Keratinocyte (primary cell): ENCODE measurements around the gene TMEM87A. TPM values are rescaled to one million over a fixed set of nuclear protein-coding genes. Genes with fewer than 3 reads are reported as not detected.

Experiments used
- DNase-seq: peaks from one replicate; pipeline ENCODE4 v3.0.0-alpha.2; 2011; ENCODE audit warnings: low read depth, missing footprints, low spot score
- FAIRE-seq: peaks from 2 replicates; lab custom pipeline; 2011; peaks lifted over from hg19 to GRCh38; lab: Jason Lieb, UNC
- H2AFZ ChIP-seq: 2 replicates; pipeline ENCODE4 v1.6.0; 2012; ENCODE audit warnings: low read length, control low read depth, inconsistent platforms; ENCODE audit not compliant: control insufficient read depth
- H3K27ac ChIP-seq: 2 replicates; pipeline ENCODE4 v1.5.1; 2011; ENCODE audit warnings: low read length; ENCODE audit not compliant: control insufficient read depth, insufficient read depth
- H3K27me3 ChIP-seq: 3 replicates; pipeline ENCODE4 v1.6.0; 2011; ENCODE audit warnings: low read length; ENCODE audit not compliant: control insufficient read depth, insufficient read depth; ENCODE audit errors: extremely low read depth
- H3K36me3 ChIP-seq, 2 experiments: 2 replicates in 1 of 2; 3 replicates in 1 of 2; pipeline ENCODE4 v1.5.1; 2011; ENCODE audit warnings: low read length in 2 of 2, mild to moderate bottlenecking in 1 of 2; ENCODE audit not compliant: control insufficient read depth in 2 of 2, insufficient read depth in 2 of 2; ENCODE audit errors: extremely low read depth in 1 of 2
- H3K4me1 ChIP-seq: 3 replicates; pipeline ENCODE4 v1.5.1; 2011; ENCODE audit warnings: low read length; ENCODE audit not compliant: control insufficient read depth, insufficient read depth; ENCODE audit errors: extremely low read depth
- H3K4me2 ChIP-seq: 3 replicates; pipeline ENCODE4 v1.6.0; 2011; ENCODE audit warnings: low read depth, low read length; ENCODE audit not compliant: control insufficient read depth, insufficient read depth; ENCODE audit errors: extremely low read depth
- H3K4me3 ChIP-seq, 3 experiments: fragments of 200-600 bp in 1 of 3; sonication (generic) in 1 of 3; 2 replicates in 2 of 3; 3 replicates in 1 of 3; pipeline ENCODE4 v1.5.1; 2011 to 2016; ENCODE audit warnings: low read length in 3 of 3, mild to moderate bottlenecking in 3 of 3, control low read depth in 2 of 3, inconsistent platforms in 1 of 3, low read depth in 1 of 3, mixed read lengths in 1 of 3, mixed run types in 1 of 3, moderate library complexity in 1 of 3; ENCODE audit not compliant: control insufficient read depth in 2 of 3, insufficient read depth in 2 of 3; ENCODE audit errors: extremely low read depth in 1 of 3
- H3K79me2 ChIP-seq: 2 replicates; pipeline ENCODE4 v1.6.0; 2012; ENCODE audit warnings: low read length; ENCODE audit not compliant: control insufficient read depth, insufficient read depth
- H3K9ac ChIP-seq: 3 replicates; pipeline ENCODE4 v1.6.0; 2011; ENCODE audit warnings: low read length; ENCODE audit not compliant: control insufficient read depth, insufficient read depth; ENCODE audit errors: extremely low read depth
- H3K9me1 ChIP-seq: 3 replicates; pipeline ENCODE4 v1.6.0; 2011; ENCODE audit warnings: low read length; ENCODE audit not compliant: control insufficient read depth, insufficient read depth; ENCODE audit errors: extremely low read depth
- H3K9me3 ChIP-seq: 2 replicates; pipeline ENCODE4 v1.5.1; 2012; ENCODE audit warnings: low read depth, low read length; ENCODE audit not compliant: control insufficient read depth
- H4K20me1 ChIP-seq: 3 replicates; pipeline ENCODE4 v1.6.0; 2011; ENCODE audit warnings: low read length; ENCODE audit not compliant: control insufficient read depth, insufficient read depth; ENCODE audit errors: extremely low read depth
- EZH2 ChIP-seq: IDR thresholded peaks from one replicate; pipeline ENCODE4 v1.6.1; 2012; ENCODE audit warnings: inconsistent platforms, mild to moderate bottlenecking, low read length, moderate library complexity
- dilution Hi-C: fragments of 300-500 bp; cut with MboI; formaldehyde crosslinking; loops from one replicate; pipeline ENCODE4 v1.7.0; 2020; ENCODE audit warnings: low sequenced_read_pairs; ENCODE audit not compliant: extremely low pct_ligation_motif_present
- polyA plus RNA-seq, 5 experiments: library from polyadenylated mRNA; depleted of rRNA in 3 of 5; stranded (reverse) in 3 of 5; stranded (forward) in 1 of 5; unstranded in 1 of 5; fragments of >200 nt; gene quantifications; 1 replicate in 1 of 5; 2 replicates in 3 of 5; 3 replicates in 1 of 5; pipeline versions ENCODE4 v1.2.1 to v1.2.3, GENCODE V29; 2011 to 2012; ENCODE audit warnings: missing spikeins in 2 of 5, low read depth in 1 of 5, low replicate concordance in 1 of 5
- TF ChIP-seq, protein P1 (sequence below), 3 experiments: IDR thresholded peaks in 1 of 3; conservative IDR thresholded peaks in 1 of 3; optimal IDR thresholded peaks in 1 of 3; 2 replicates in 2 of 3; 3 replicates in 1 of 3; pipeline versions ENCODE3 to v1.5.1; 2011; ENCODE audit warnings: low read length in 3 of 3, mild to moderate bottlenecking in 3 of 3, moderate library complexity in 2 of 3, control low read depth in 1 of 3, inconsistent platforms in 1 of 3; ENCODE audit not compliant: insufficient read depth in 2 of 3; ENCODE audit errors: extremely low read depth in 1 of 3

TMEM87A gene
- polyA plus RNA-seq, 1 donor (not counting 4 experiments of a cell fraction or from before 2014, with no cell fraction given), result 43.7 TPM

DNA sequence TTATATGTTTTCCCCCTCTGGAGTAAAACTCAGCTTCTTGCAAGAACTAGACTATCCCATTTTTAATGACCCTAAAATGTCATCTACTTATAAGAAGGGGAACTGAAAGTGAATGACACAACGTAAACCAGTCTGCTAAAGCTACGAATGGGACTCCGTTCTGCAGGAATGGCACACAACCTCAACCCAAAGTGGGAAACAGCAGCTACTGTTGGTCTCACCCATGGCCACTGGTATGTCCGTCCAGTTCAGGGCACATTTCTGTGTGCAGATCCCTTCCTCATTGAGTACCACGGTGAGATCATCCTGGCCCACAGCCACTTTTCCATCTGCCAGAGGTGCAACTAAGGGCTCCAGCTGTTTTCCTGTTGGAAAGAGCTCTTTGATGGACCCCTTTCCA lies 88.9 kb downstream of the TMEM87A start:
- Histone ChIP-seq H3K27me3 (no peaks in the 10 kb centered on the region), H3K9ac (no peak overlapping the region), H3K9me1 (no peaks in the 10 kb centered on the region), H3K4me3 (no peak overlapping the region), H3K4me2 (no peak overlapping the region), H4K20me1 (no peaks in the 10 kb centered on the region), H2AFZ (no peak overlapping the region), H3K79me2 (no peaks in the 10 kb centered on the region), H3K36me3 (peaks cover 11 to 17% of the 10 kb centered on the region in 2 experiments), H3K27ac (no peak overlapping the region), H3K9me3 (no peaks in the 10 kb centered on the region), H3K4me1 (no peaks in the 10 kb centered on the region)
- FAIRE-seq (no peak), DNase-seq (no peak)
- TF ChIP-seq, protein P1, sequence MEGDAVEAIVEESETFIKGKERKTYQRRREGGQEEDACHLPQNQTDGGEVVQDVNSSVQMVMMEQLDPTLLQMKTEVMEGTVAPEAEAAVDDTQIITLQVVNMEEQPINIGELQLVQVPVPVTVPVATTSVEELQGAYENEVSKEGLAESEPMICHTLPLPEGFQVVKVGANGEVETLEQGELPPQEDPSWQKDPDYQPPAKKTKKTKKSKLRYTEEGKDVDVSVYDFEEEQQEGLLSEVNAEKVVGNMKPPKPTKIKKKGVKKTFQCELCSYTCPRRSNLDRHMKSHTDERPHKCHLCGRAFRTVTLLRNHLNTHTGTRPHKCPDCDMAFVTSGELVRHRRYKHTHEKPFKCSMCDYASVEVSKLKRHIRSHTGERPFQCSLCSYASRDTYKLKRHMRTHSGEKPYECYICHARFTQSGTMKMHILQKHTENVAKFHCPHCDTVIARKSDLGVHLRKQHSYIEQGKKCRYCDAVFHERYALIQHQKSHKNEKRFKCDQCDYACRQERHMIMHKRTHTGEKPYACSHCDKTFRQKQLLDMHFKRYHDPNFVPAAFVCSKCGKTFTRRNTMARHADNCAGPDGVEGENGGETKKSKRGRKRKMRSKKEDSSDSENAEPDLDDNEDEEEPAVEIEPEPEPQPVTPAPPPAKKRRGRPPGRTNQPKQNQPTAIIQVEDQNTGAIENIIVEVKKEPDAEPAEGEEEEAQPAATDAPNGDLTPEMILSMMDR (optimal IDR thresholded peaks at IDR 0.05 in 1 of 3, IDR thresholded peaks at IDR 0.05 in 1 of 3, conservative IDR thresholded peaks at IDR 0.05 in 1 of 3; ENCODE audit: extremely low read depth in 1 of 3, insufficient read depth in 2 of 3, low read length in 3 of 3), result no peak
- TF ChIP-seq EZH2, result no peak
- dilution Hi-C loops, result no loop called here

DNA sequence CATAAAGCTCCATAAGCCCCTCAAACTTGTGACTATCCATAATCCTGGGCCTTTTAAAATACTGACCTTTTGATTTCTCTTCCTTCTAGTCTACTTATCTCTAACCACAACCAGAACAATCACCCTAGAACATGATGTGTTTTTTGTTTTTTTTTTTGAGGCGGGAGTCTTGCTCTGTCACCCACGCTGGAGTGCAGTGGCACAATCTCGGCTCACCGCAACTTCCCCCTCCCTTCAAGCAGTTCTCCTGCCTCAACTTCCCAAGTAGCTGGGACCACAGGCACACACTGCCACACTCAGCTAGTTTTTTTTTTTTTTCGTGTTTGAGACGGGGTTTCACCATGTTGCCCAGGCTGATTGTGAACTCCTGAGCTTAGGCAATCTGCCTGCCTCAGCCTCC lies 90.3 kb downstream of the TMEM87A start:
- FAIRE-seq (no peak), DNase-seq (no peak)
- Histone ChIP-seq H3K27ac (no peak overlapping the region), H4K20me1 (no peaks in the 10 kb centered on the region), H3K79me2 (no peaks in the 10 kb centered on the region), H3K9me3 (no peaks in the 10 kb centered on the region), H3K4me2 (no peak overlapping the region), H3K4me3 (no peak overlapping the region), H3K9me1 (no peaks in the 10 kb centered on the region), H2AFZ (no peak overlapping the region), H3K27me3 (no peaks in the 10 kb centered on the region), H3K9ac (no peak overlapping the region), H3K36me3 (peaks cover 11 to 21% of the 10 kb centered on the region in 2 experiments), H3K4me1 (no peaks in the 10 kb centered on the region)
- dilution Hi-C loops, result no loop called here
- TF ChIP-seq, protein P1 (optimal IDR thresholded peaks at IDR 0.05 in 1 of 3, IDR thresholded peaks at IDR 0.05 in 1 of 3, conservative IDR thresholded peaks at IDR 0.05 in 1 of 3; ENCODE audit: extremely low read depth in 1 of 3, insufficient read depth in 2 of 3, low read length in 3 of 3), result no peak
- no peak for TF ChIP-seq EZH2
